Heart left ventricle (tissue), 16 donors: ENCODE results near the gene PNCK. TPM values are rescaled to one million over a fixed set of nuclear protein-coding genes. Genes with fewer than 3 reads are reported as not detected.

Experiments
- ATAC-seq, 4 donors: fragments of 200-7000 bp; cut with Tn5 transposase; one replicate each; pipeline ENCODE4 v1.9.1; 2020 to 2022; ENCODE audit warnings: moderate library complexity in 4 of 4, mild to moderate bottlenecking in 3 of 4, moderate number of reproducible peaks in 1 of 4
- DNase-seq, 5 donors: peaks; one replicate each; pipeline ENCODE4 v3.0.0-alpha.2; 2020
- H3K27ac ChIP-seq, 12 donors: fragments of 200-600 bp; sonication (generic) in 4 of 12; one replicate each; pipeline versions ENCODE4 v1.5.0 to v1.8.0; 2016 to 2022; ENCODE audit warnings: mild to moderate bottlenecking in 2 of 12
- H3K27me3 ChIP-seq, 9 donors: fragments of 200-600 bp; sonication (generic) in 2 of 9; one replicate each; pipeline versions ENCODE4 v1.5.1 to v1.8.0; 2016 to 2022; ENCODE audit warnings: mild to moderate bottlenecking in 3 of 9
- H3K36me3 ChIP-seq, 9 donors: fragments of 200-600 bp; sonication (generic) in 2 of 9; one replicate each; pipeline versions ENCODE4 v1.5.0 to v1.8.0; 2018 to 2022; ENCODE audit warnings: mild to moderate bottlenecking in 2 of 9
- H3K4me1 ChIP-seq, 12 donors: fragments of 200-600 bp; sonication (generic) in 4 of 12; one replicate each; pipeline versions ENCODE4 v1.5.0 to v1.8.0; 2016 to 2022; ENCODE audit warnings: mild to moderate bottlenecking in 3 of 12
- H3K4me3 ChIP-seq, 12 donors: fragments of 200-600 bp; sonication (generic) in 4 of 12; one replicate each; pipeline versions ENCODE4 v1.5.0 to v1.8.0; 2017 to 2022; ENCODE audit warnings: mild to moderate bottlenecking in 9 of 12, moderate library complexity in 4 of 12
- H3K9me3 ChIP-seq, 12 donors: fragments of 200-600 bp; sonication (generic) in 4 of 12; one replicate each; pipeline versions ENCODE4 v1.5.0 to v1.8.0; 2016 to 2022; ENCODE audit warnings: mild to moderate bottlenecking in 1 of 12
- CTCF ChIP-seq, 12 donors: fragments of 200-600 bp; sonication (generic) in 4 of 12; IDR thresholded peaks; one replicate each; pipeline versions ENCODE4 v1.5.0 to v1.8.0; 2018 to 2022; ENCODE audit warnings: antibody characterized with exemption in 12 of 12, mild to moderate bottlenecking in 5 of 12
- POLR2A ChIP-seq, 2 donors: fragments of 450-650 bp; IDR thresholded peaks; one replicate each; pipeline ENCODE4 v1.6.1; 2017; ENCODE audit warnings: antibody characterized with exemption in 2 of 2, mild to moderate bottlenecking in 2 of 2, moderate library complexity in 2 of 2
- WGBS, 4 donors: extraction: QIAGEN DNeasy Blood & Tissue Kit in 2 of 4; methylation state at CpG; one replicate each; pipeline versions ENCODE4 v1.1.5 to v1.1.7; 2013 to 2018; 5-methylcytosine and 5-hydroxymethylcytosine counted together
- intact Hi-C, 10 donors: fragments of 100-400 bp; cut with DNase I; formaldehyde crosslinking; loops; one replicate each; pipeline versions ENCODE4 v1.11.1 to v1.14.2; 2022
- polyA plus RNA-seq, 2 donors: library from polyadenylated mRNA; stranded (reverse); fragments of 200-250 nt; gene quantifications; one replicate each; pipeline ENCODE4 v1.2.3, GENCODE V29; 2013
- total RNA-seq, 9 donors: library from RNA; depleted of rRNA in 2 of 9; stranded (reverse); fragments of >200 nt in 2 of 9; fragmentation: NEBNext Ultra II Directional in 3 of 9; extraction: Animal tissue kit (Norgen Biotek cat#: 25700) in 3 of 9; gene quantifications; one replicate each; pipeline versions ENCODE4 v1.1.0 to v1.2.4, GENCODE V29; 2016 to 2023
- donor health status: ischemic (EF 13 %, LVEDD 7.1; RV severe dilation, severe dysfunction).
- donor health status: healthy with polysubstance abuse.
- donor health status: DM: no; HTN: yes; CAD: no.
- donor health status: DM: no; HTN: no; CAD: no.
- donor health status: ischemic (EF 25% LVEDD 6.9; RV normal size, moderate dysfunction).
- donor health status: ischemic (EF 25% LVEDD 5.7; RV mildly dilated, moderate dysfunction).
- donor health status: healthy.
- donor health status: DM: yes; HTN: yes; CAD: no.
- donor health status: ischemic (EF 35%, LVEDD 5.7; RV mildly dilated, moderate dysfunction).
- donor health status: nonischemic (EF 11% LVEDD 7.7; RV severe dilation, severe dysfunction).
- donor health status: DM: yes; HTN: yes; CAD: no.
- donor health status: PGD.
- donor health status: ischemic (EF 29% LVEDD 5.4; RV normal size, mild dysfunction).
- donor health status: nonischemic (EF 23%, LVEDD 6.1; RV moderate dilation, normal function).

The PNCK gene
- total and polyA plus RNA-seq, 11 donors, result 1.4 to 7.3 (median 6.4) TPM

GRCh38 chrX:153688911-153689590, 15.4 kb upstream of the PNCK start:
- H3K27ac ChIP-seq, result peak overlapping the region; percentile 58 to 92 (median 80)
- peaks cover 0 to 17% (median 0%) of the 10 kb centered on the region in 9 donors for H3K27me3 ChIP-seq
- no peaks in the 10 kb centered on the region for H3K9me3 ChIP-seq
- intact Hi-C loops, result no loop called here
- ATAC-seq, result peak; percentile 57 to 73 (median 65)
- peak in 3 of 5 donors; percentile 39 to 70 (median 66) for DNase-seq
- peaks cover 0 to 16% (median 0%) of the 10 kb centered on the region in 12 donors for H3K4me1 ChIP-seq
- peak overlapping the region; percentile 14 to 69 (median 50) for H3K4me3 ChIP-seq
- 14 to 55% (median 34%) methylated on average over 11 to 53 of the region's 53 CpGs for WGBS, 4 donors
- no peaks in the 10 kb centered on the region for H3K36me3 ChIP-seq
- TF ChIP-seq POLR2A (IDR thresholded peaks at IDR 0.05), result no peak
- no peak for TF ChIP-seq CTCF (IDR thresholded peaks at IDR 0.05)

DNA sequence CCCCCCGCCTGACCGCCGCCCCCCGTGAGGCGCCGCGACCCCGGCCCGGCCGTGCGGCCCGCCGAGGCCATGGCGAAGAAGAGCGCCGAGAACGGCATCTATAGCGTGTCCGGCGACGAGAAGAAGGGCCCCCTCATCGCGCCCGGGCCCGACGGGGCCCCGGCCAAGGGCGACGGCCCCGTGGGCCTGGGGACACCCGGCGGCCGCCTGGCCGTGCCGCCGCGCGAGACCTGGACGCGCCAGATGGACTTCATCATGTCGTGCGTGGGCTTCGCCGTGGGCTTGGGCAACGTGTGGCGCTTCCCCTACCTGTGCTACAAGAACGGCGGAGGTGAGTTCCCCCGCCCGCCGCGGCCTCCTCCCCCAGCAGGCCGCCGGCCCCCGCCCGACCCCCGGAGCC, 14.9 kb upstream of the PNCK start:
- no peaks in the 10 kb centered on the region for H3K36me3 ChIP-seq
- intact Hi-C loops, result no loop called here
- H3K27me3 ChIP-seq, result peaks cover 0 to 18% (median 0%) of the 10 kb centered on the region in 9 donors
- H3K4me3 ChIP-seq, result peak overlapping the region in 11 of 12 donors; percentile 20 to 69 (median 50)
- TF ChIP-seq CTCF (IDR thresholded peaks at IDR 0.05) (no peak), POLR2A (IDR thresholded peaks at IDR 0.05) (no peak)
- peaks cover 0 to 16% (median 0%) of the 10 kb centered on the region in 12 donors for H3K4me1 ChIP-seq
- H3K27ac ChIP-seq, result peak overlapping the region; percentile 58 to 92 (median 80)
- ATAC-seq (no peak), DNase-seq (peak in 1 of 5 donors; percentile 19)
- H3K9me3 ChIP-seq, result peaks cover 0 to 2% (median 0%) of the 10 kb centered on the region in 12 donors
- 1 to 10% (median 1%) methylated on average over 2 to 54 of the region's 57 CpGs; no CpG with 5 or more reads in 1 of the 4 donors for WGBS, 4 donors

- DNase-seq (peak in 2 of 5 donors; percentile 14 to 16), ATAC-seq (no peak)
- intact Hi-C loops, result no loop called here
- whole genome bisulfite sequencing, 4 donors, result 0 to 40% (median 1%) methylated on average over 1 to 59 of the region's 69 CpGs; no CpG with 5 or more reads in 1 of the 4 donors
- Histone ChIP-seq H3K27ac (peak overlapping the region in 1 of 12 donors; percentile 92), H3K27me3 (peaks cover 0 to 18% (median 0%) of the 10 kb centered on the region in 9 donors), H3K9me3 (peaks cover 0 to 4% (median 0%) of the 10 kb centered on the region in 12 donors), H3K36me3 (no peaks in the 10 kb centered on the region), H3K4me3 (peak overlapping the region in 1 of 12 donors; percentile 69), H3K4me1 (peaks cover 0 to 13% (median 0%) of the 10 kb centered on the region in 12 donors)
- TF ChIP-seq POLR2A (IDR thresholded peaks at IDR 0.05), result no peak
- TF ChIP-seq CTCF (IDR thresholded peaks at IDR 0.05), result no peak
These were observed 14.5 kb upstream of the PNCK start for GRCh38 chrX:153688071-153688470.
